ENCODE measurements around the gene MKNK2. TPM values are rescaled to one million over a fixed set of nuclear protein-coding genes. Genes with fewer than 3 reads are reported as not detected.
"Not testable (repeated sequence)": the region's sequence is repeated elsewhere in the genome, so short reads cannot be mapped to it uniquely, and the experiment has no call there.

The MKNK2 gene
- total RNA-seq, 4 donors from 2014 or later: 113 to 267 (median 193) TPM

- no peak overlapping the region for H3K4me3 ChIP-seq
- peak overlapping the region; percentile 91 to 99 (median 94) for H3K27ac ChIP-seq (replicated peaks in 1 of 4)
- DNase-seq (ENCODE audit: extremely low spot score): no peak
- no peaks in the 10 kb centered on the region for H3K9me3 ChIP-seq
- H3K4me1 ChIP-seq: peaks cover 45 to 100% (median 97%) of the 10 kb centered on the region in 4 donors
- WGBS: 53% methylated on average over 2 of the region's 2 CpGs
- intact Hi-C loops (cut with DNase I): no loop called here
- no peaks in the 10 kb centered on the region for H3K27me3 ChIP-seq
- TF ChIP-seq EP300 (IDR thresholded peaks at IDR 0.05) (no peak), CTCF (IDR thresholded peaks at IDR 0.05) (no peak), POLR2AphosphoS5 (IDR thresholded peaks at IDR 0.05) (no peak)
- H3K36me3 ChIP-seq: peaks cover 0 to 10% (median 6%) of the 10 kb centered on the region in 4 donors
Measured at GRCh38 chr19:2089727-2090053, 38.6 kb upstream of the MKNK2 start.

- 83% methylated on average over 11 of the region's 16 CpGs for WGBS
- Histone ChIP-seq H3K4me1 (peaks cover 39 to 100% (median 95%) of the 10 kb centered on the region in 4 donors), H3K4me3 (no peak overlapping the region), H3K36me3 (peaks cover 0 to 13% (median 9%) of the 10 kb centered on the region in 4 donors), H3K9me3 (no peaks in the 10 kb centered on the region), H3K27me3 (no peaks in the 10 kb centered on the region), H3K27ac (replicated peaks in 1 of 4) (peak overlapping the region; percentile 91 to 99 (median 94))
- TF ChIP-seq CTCF (IDR thresholded peaks at IDR 0.05): no peak
- no peak for TF ChIP-seq EP300 (IDR thresholded peaks at IDR 0.05)
- no peak for TF ChIP-seq POLR2AphosphoS5 (IDR thresholded peaks at IDR 0.05)
- no peak for TF ChIP-seq POLR2A (IDR thresholded peaks at IDR 0.05; ENCODE audit: low read depth)
- intact Hi-C loops (cut with DNase I): no loop called here
- no peak for DNase-seq (ENCODE audit: extremely low spot score)
Measured at GRCh38 chr19:2089001-2089711, 38.1 kb upstream of the MKNK2 start.

GRCh38 chr19:2087621-2088100, 36.6 kb upstream of the MKNK2 start:
- Histone ChIP-seq H3K9me3 (no peaks in the 10 kb centered on the region), H3K4me3 (no peak overlapping the region), H3K27me3 (no peaks in the 10 kb centered on the region), H3K36me3 (peaks cover 0 to 23% (median 17%) of the 10 kb centered on the region in 4 donors), H3K27ac (replicated peaks in 1 of 4) (peak overlapping the region; percentile 30 to 99 (median 45)), H3K4me1 (peaks cover 40 to 100% (median 95%) of the 10 kb centered on the region in 4 donors)
- 67% methylated on average over 8 of the region's 14 CpGs for WGBS
- no peak for DNase-seq (ENCODE audit: extremely low spot score)
- intact Hi-C loops (cut with DNase I): no loop called here
- TF ChIP-seq POLR2AphosphoS5 (IDR thresholded peaks at IDR 0.05) (no peak), CTCF (IDR thresholded peaks at IDR 0.05) (no peak), POLR2A (IDR thresholded peaks at IDR 0.05; ENCODE audit: low read depth) (no peak)

- H3K4me3 ChIP-seq; H3K9me3 ChIP-seq; intact Hi-C loops (cut with DNase I); H3K27me3 ChIP-seq; DNase-seq (ENCODE audit: extremely low spot score): not testable (repeated sequence)
- Histone ChIP-seq H3K36me3 (peaks cover 0 to 30% (median 23%) of the 10 kb centered on the region in 4 donors), H3K4me1 (peaks cover 38 to 100% (median 95%) of the 10 kb centered on the region in 4 donors), H3K27ac (replicated peaks in 1 of 4) (peak overlapping the region in 3 of 4 donors; percentile 30 to 99 (median 55))
- 72% methylated on average over 13 of the region's 13 CpGs for WGBS
Measured at GRCh38 chr19:2086695-2087620, 35.9 kb upstream of the MKNK2 start.
